Thyroid gland (tissue), 4 donors: ENCODE results near the gene ADARB1. TPM values are rescaled to one million over a fixed set of nuclear protein-coding genes. Genes with fewer than 3 reads are reported as not detected.

Source experiments
- DNase-seq, 2 donors: peaks; one replicate each; pipeline ENCODE4 v3.0.0-alpha.2; 2019
- H3K27ac ChIP-seq, 3 donors: fragments of 200-600 bp; sonication (generic); 1 replicate in 2 of 3; 2 replicates in 1 of 3; pipeline ENCODE4 v1.5.1; 2016 to 2019; ENCODE audit warnings: mild to moderate bottlenecking in 1 of 3, moderate library complexity in 1 of 3
- H3K27me3 ChIP-seq: fragments of 200-600 bp; sonication (generic); one replicate; pipeline ENCODE4 v1.5.1; 2019
- H3K36me3 ChIP-seq, 2 donors: fragments of 200-600 bp; sonication (generic); one replicate each; pipeline ENCODE4 v1.5.1; 2016 to 2019
- H3K4me1 ChIP-seq, 2 donors: fragments of 200-600 bp; sonication (generic); one replicate each; pipeline ENCODE4 v1.5.1; 2017 to 2019
- H3K4me3 ChIP-seq, 3 donors: fragments of 200-600 bp; sonication (generic); replicated peaks in 1 of 3; 1 replicate in 2 of 3; 2 replicates in 1 of 3; pipeline ENCODE4 v1.5.1; 2016; ENCODE audit warnings: mild to moderate bottlenecking in 1 of 3
- H3K9me3 ChIP-seq: fragments of 200-600 bp; sonication (generic); one replicate; pipeline ENCODE4 v1.5.1; 2017
- POLR2A ChIP-seq, 2 donors: fragments of 450-650 bp; IDR thresholded peaks; one replicate each; pipeline ENCODE4 v1.6.1; 2017; ENCODE audit warnings: antibody characterized with exemption in 2 of 2, mild to moderate bottlenecking in 2 of 2, moderate library complexity in 1 of 2
- WGBS, 2 donors: methylation state at CpG; one replicate each; pipeline ENCODE4 v1.1.5; 2017; 5-methylcytosine and 5-hydroxymethylcytosine counted together
- intact Hi-C: fragments of 100-400 bp; cut with DNase I; formaldehyde crosslinking; loops from one replicate; pipeline ENCODE4 v1.15.1; 2023
- total RNA-seq, 4 donors: library from RNA; depleted of rRNA; stranded (reverse); fragments of >200 nt; gene quantifications; one replicate each; pipeline ENCODE4 v1.2.3, GENCODE V29; 2016
- TF ChIP-seq, protein P1 (sequence below), 6 experiments: fragments of 200-600 bp in 3 of 6; fragments of 450-650 bp in 3 of 6; sonication (generic) in 3 of 6; IDR thresholded peaks; one replicate each; pipeline ENCODE4 v1.5.1; 2016 to 2019; ENCODE audit warnings: antibody characterized with exemption in 6 of 6, mild to moderate bottlenecking in 2 of 6, inconsistent platforms in 1 of 6, moderate library complexity in 1 of 6

Gene ADARB1
- total RNA-seq, 4 donors from 2014 or later: 5.0 to 20.2 (median 10.1) TPM

DNA sequence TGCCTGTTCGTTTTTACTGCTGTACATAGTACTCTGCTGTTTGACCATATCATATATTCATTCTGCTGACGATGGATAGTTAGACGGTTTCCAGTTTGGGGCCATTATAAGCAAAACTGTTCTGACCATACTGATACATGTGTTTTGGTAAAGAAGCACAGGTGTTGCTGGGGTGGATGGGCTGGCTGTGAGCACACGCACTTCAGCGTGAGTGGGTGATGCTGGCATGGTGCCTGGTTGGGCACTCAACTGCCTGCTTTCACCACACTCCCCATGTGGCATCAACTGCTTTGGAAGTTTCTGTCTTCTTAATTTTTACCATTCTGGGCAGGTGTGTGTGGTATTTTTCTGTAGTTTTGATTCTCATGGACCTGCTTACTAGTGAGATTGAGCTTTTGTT lies 37.3 kb downstream of the ADARB1 start:
- intact Hi-C loops: no loop called here
- peaks cover 0 to 12% of the 10 kb centered on the region in 2 donors for H3K4me1 ChIP-seq
- 49 to 51% methylated on average over 5 of the region's 5 CpGs for WGBS, 2 donors
- no peak for TF ChIP-seq POLR2A (IDR thresholded peaks at IDR 0.05)
- TF ChIP-seq, protein P1, sequence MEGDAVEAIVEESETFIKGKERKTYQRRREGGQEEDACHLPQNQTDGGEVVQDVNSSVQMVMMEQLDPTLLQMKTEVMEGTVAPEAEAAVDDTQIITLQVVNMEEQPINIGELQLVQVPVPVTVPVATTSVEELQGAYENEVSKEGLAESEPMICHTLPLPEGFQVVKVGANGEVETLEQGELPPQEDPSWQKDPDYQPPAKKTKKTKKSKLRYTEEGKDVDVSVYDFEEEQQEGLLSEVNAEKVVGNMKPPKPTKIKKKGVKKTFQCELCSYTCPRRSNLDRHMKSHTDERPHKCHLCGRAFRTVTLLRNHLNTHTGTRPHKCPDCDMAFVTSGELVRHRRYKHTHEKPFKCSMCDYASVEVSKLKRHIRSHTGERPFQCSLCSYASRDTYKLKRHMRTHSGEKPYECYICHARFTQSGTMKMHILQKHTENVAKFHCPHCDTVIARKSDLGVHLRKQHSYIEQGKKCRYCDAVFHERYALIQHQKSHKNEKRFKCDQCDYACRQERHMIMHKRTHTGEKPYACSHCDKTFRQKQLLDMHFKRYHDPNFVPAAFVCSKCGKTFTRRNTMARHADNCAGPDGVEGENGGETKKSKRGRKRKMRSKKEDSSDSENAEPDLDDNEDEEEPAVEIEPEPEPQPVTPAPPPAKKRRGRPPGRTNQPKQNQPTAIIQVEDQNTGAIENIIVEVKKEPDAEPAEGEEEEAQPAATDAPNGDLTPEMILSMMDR (IDR thresholded peaks at IDR 0.05): no peak
- no peak overlapping the region for H3K27ac ChIP-seq
- H3K36me3 ChIP-seq: no peaks in the 10 kb centered on the region
- H3K27me3 ChIP-seq: no peaks in the 10 kb centered on the region
- no peaks in the 10 kb centered on the region for H3K9me3 ChIP-seq
- H3K4me3 ChIP-seq: no peak overlapping the region
- peak; percentile 56 to 69 for DNase-seq

DNA sequence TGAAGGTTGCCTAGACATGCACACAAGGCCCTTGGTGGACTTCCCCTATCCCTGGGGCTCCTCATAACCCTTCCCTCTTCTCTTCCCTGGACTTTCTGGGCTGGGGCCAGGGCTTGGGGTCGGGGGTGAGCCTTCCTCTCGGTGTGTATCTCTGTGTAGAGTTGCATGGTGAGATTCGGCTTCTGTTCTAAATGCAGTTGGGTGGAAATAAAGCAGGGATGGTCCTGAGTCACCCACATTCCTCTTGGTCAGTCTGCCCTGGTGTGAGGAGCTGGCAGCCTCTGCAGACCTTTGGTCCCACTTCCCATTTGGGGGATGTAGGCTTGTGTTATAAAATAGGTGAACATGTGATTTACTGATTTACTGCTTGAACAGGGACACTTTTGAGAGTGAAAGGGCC lies 38.0 kb downstream of the ADARB1 start:
- TF ChIP-seq, protein P1 (IDR thresholded peaks at IDR 0.05): no peak
- no peak for TF ChIP-seq POLR2A (IDR thresholded peaks at IDR 0.05)
- DNase-seq: no peak
- Histone ChIP-seq H3K27me3 (no peaks in the 10 kb centered on the region), H3K4me1 (peaks cover 0 to 12% of the 10 kb centered on the region in 2 donors), H3K36me3 (no peaks in the 10 kb centered on the region), H3K4me3 (no peak overlapping the region), H3K9me3 (no peaks in the 10 kb centered on the region), H3K27ac (no peak overlapping the region)
- intact Hi-C loops: no loop called here
- WGBS, 2 donors: 75 to 82% methylated on average over 3 of the region's 3 CpGs

DNA sequence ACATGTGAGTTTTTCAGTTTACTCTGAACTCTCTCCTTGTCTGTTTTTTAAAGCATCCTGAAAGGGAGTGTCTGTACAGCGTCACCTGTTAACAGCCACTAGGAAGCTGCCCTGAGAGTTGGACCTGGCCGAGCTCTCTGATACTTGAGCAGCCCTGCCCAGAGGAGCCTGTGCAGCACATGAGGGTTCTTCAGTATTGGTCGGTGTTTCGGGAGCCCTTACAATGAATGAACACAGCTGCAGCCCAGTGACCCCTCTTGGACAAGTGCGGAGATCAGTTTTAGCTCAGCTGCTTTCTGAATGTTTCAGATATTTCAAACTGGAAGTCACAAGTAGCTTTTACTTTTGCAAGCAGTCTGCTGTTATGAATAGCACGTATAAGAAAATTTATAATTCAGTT lies 39.2 kb downstream of the ADARB1 start:
- no peak overlapping the region for H3K4me3 ChIP-seq
- intact Hi-C loops: no loop called here
- TF ChIP-seq, protein P1 (IDR thresholded peaks at IDR 0.05): no peak
- no peak for TF ChIP-seq POLR2A (IDR thresholded peaks at IDR 0.05)
- WGBS, 2 donors: 62 to 74% methylated on average over 6 of the region's 6 CpGs
- no peak overlapping the region for H3K27ac ChIP-seq
- H3K9me3 ChIP-seq: no peaks in the 10 kb centered on the region
- no peak for DNase-seq
- no peaks in the 10 kb centered on the region for H3K36me3 ChIP-seq
- H3K27me3 ChIP-seq: no peaks in the 10 kb centered on the region
- peaks cover 0 to 12% of the 10 kb centered on the region in 2 donors for H3K4me1 ChIP-seq

DNA sequence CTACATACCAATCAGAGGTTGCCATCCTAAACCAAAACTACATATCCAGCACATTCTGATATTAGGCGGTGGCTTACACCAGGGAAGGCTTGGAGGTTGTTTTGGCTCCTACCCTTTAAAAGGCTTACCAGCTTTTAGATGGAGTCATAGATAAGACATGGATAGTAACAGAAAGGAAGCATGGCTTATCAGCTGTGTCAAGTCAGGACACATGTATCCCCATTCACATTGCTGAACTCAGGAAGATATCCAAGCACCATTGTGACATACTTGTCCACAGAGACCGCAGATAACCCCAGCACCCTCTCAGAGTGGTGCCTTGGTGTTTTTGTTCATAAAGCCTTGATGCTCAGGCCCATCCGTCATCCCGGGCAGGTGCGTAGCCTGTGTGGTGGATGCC lies 39.7 kb downstream of the ADARB1 start:
- peaks cover 0 to 12% of the 10 kb centered on the region in 2 donors for H3K4me1 ChIP-seq

DNA sequence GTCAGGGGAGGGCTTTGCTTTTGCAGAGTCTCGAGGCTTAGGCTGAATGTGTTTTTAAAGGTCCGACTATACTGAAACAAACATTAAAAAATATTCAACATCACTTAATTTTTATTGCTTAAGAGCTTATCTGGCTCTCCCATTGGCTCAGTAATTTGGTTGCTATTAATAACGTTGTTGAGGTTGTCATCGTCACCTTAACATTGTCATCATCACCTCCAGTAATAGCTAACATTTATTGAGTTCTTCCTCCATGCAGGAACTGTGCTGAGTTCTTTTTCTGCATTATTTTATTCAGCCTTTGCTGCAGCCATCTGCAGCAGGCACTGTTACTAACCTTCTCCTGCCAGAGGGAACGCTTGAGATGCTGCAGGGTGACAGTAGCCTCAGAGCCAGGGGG lies 40.1 kb downstream of the ADARB1 start:
- Histone ChIP-seq H3K9me3 (no peaks in the 10 kb centered on the region), H3K36me3 (no peaks in the 10 kb centered on the region), H3K27ac (no peak overlapping the region), H3K4me1 (peaks cover 0 to 11% of the 10 kb centered on the region in 2 donors), H3K4me3 (no peak overlapping the region), H3K27me3 (no peaks in the 10 kb centered on the region)
- DNase-seq: no peak
- WGBS, 2 donors: 85 to 88% methylated on average over 5 of the region's 5 CpGs
- TF ChIP-seq POLR2A (IDR thresholded peaks at IDR 0.05): no peak
- TF ChIP-seq, protein P1 (IDR thresholded peaks at IDR 0.05): no peak
- intact Hi-C loops: no loop called here

More for the DNA sequence above, 39.7 kb downstream of the ADARB1 start:
- WGBS, 2 donors: 87 to 97% methylated on average over 5 of the region's 5 CpGs
- TF ChIP-seq POLR2A (IDR thresholded peaks at IDR 0.05): no peak
- TF ChIP-seq, protein P1 (IDR thresholded peaks at IDR 0.05): no peak
- Histone ChIP-seq H3K9me3 (no peaks in the 10 kb centered on the region), H3K36me3 (no peaks in the 10 kb centered on the region), H3K4me3 (no peak overlapping the region), H3K27ac (no peak overlapping the region), H3K27me3 (no peaks in the 10 kb centered on the region)
- DNase-seq: no peak
- intact Hi-C loops: no loop called here
